Left ventricle myocardium superior (tissue), 1 donor: Measurements from ENCODE around the gene AZIN2. TPM values are rescaled to one million over a fixed set of nuclear protein-coding genes. Genes with fewer than 3 reads are reported as not detected.
"Not testable (repeated sequence)": the region's sequence is repeated elsewhere in the genome, so short reads cannot be mapped to it uniquely, and the experiment has no call there.

Experiments used
- ATAC-seq: fragments of 200-7000 bp; cut with Tn5 transposase; one replicate; pipeline ENCODE4 v1.9.1; 2020; ENCODE audit warnings: mild to moderate bottlenecking, moderate library complexity
- DNase-seq: peaks from one replicate; pipeline ENCODE4 v3.0.0-alpha.2; 2020
- intact Hi-C: fragments of 100-400 bp; cut with micrococcal nuclease; formaldehyde crosslinking; loops from one replicate; pipeline ENCODE4 v1.11.0; 2022
- total RNA-seq: library from RNA; stranded (reverse); fragmentation: NEBNext Ultra II Directional; extraction: Animal tissue kit (Norgen Biotek cat#: 25700); gene quantifications from one replicate; pipeline ENCODE4 v1.2.1, GENCODE V29; 2021
- donor health status: DM: no; HTN: yes; CAD: no; lungs with severe emphysema.

The AZIN2 gene
- total RNA-seq, 1 donor from 2014 or later = 3.3 TPM

DNA sequence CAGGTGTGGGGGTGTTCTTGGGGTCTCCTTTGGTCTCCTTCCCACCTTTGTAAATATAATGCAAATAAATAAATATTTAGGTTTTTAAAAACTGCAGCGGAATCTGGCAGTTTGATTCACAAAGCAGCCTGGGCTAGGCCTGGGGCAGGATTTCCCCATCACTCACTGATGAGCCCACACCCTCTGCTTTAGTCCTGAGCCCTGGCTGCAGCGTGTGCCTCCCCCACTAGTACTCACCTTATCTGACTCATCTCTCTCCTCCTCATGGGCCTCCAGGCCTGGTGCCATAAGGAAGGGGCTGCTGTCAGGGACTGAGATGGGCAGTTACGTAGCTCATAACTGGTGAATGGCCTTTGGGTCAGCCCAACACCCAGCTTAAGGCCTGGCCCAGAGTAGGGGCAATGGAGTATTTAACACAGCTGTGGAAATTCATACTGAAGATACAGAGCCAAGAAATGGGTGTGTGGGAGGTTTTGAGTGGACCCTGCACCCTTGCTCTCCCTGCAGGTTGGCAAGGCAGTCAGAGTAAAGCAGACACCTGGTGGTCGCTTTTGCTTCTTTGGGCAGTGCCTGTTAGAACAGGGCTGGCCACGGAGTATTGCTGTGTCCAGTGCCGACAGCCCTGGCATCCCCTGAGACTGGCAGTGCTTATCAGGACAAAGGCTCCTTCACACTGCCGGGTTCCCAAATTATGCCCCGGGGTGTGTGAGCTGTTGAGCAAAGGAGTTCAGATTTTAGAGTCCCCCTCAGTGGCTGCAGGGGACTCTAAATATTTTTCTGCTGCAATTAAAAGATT, 39.7 kb downstream of the AZIN2 start:
- intact Hi-C loops = no loop called here
- DNase-seq (no peak), ATAC-seq (no peak)

DNA sequence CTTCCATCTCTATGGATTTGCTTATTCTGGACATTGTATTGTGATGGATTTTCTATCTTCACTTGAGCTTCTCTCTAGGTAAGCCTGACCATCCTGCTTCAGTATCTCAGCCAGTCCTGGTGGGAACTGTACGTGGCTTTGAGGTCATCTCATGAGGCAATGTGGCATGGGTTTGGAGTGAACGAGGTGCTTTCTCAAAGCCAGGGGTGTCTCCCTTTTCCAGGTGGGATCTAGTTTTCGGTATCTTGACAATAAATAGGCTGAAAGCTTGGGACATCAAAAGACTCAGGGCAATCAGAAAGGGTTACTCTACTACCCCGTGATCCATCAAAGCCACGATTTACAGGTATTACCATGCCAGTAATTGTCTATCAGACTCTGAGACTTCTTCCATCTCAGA, 40.8 kb downstream of the AZIN2 start:
- no peak for DNase-seq
- no peak for ATAC-seq
- intact Hi-C loops = no loop called here

DNA sequence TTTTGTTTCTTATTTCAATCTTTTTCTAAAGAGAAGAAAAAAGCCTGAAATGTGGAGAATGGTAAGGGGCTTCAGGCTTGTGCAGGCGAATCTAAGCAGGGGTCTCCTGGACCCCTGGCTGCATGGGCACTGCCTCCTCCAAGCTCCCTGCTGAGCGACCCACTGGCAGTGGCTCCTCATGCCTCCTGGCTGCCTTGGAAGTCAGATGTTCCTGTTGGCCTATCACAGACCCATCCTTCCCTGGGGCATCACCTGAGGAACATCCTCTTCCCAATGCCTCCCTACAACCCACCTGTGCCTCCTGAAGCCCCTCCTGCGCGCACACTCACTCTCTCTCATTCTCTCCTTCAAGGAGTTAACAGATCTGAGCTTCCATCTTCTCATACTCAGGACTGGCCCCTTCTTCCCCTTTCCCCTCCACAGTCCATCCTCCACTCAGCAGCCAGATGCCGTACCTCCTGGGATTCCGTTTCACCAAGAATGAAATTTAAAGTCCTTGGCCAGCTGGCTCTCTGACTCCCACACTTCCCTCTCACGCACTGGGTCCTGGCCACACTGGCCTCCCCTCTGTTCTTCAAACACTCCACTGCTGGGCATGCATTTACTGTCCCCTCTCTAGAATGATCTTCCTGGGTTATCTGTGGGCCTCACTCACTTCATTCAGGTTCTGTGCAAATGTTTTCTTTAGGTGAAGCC, 41.7 kb downstream of the AZIN2 start:
- intact Hi-C loops = no loop called here

DNA sequence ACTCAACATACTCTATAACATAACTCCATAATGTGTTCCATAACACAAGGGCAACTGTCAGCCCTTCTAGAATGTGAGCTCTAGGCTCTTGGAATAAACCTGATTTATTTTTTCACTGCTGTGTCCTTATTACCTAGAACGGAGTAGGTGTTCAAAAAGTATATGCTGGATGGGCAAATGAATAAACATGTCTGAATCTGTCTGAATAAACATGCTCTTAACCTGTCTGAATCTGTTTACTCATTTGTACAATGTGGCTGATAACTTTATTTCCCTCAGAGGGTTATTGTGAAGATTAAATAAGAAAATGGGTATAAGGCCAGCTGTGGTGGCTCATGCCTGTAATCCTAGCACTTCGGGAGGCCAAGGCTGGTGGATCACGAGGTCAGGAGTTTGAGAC, 42.3 kb downstream of the AZIN2 start:
- no peak for DNase-seq
- intact Hi-C loops = no loop called here
- ATAC-seq = no peak

More for the DNA sequence above, 41.7 kb downstream of the AZIN2 start:
- ATAC-seq = no peak
- DNase-seq = no peak

DNA sequence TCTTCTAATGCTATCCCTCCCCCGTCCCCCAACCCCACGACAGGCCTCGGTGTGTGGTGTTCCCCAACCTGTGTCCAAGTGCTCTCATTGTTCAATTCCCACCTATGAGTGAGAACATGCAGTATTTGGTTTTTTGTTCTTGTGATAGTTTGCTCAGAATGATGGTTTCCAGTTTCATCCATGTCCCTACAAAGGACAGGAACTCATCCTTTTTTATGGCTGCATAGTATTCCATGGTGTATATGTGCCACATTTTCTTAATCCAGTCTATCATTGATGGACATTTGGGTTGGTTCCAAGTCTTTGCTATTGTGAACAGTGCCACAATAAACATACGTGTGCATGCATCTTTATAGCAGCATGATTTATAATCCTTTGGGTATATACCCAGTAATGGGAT, 43.7 kb downstream of the AZIN2 start:
- DNase-seq, ATAC-seq, intact Hi-C loops: not testable (repeated sequence)

DNA sequence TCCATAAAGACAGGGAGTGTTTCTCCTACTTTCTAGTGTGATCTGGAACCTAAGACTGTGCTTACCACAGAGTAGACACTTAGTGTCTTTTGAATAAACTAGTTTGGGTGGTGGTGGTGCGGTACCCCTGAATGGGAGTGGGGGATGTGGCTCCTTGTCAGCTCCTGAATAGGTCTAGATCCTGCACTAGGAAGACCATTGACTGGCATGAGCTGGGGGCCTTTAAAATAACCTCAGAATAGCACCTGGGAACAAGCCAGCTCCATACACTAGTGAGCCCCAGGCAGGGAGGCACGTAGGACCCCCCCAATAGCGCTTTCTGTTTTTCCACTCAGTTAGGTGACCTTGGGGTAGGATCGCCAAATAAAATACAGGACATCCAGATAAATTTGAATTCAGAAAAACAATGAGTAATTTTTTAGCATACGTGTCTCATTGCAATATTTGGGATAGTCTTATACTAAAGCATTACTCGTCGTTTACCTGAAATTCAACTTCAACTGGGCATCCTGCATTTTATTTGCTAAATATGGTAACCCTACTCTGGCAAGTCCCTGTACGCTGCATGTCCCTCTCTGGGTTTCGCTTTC, 45.6 kb downstream of the AZIN2 start:
- ATAC-seq = no peak
- intact Hi-C loops = no loop called here
- DNase-seq = no peak

DNA sequence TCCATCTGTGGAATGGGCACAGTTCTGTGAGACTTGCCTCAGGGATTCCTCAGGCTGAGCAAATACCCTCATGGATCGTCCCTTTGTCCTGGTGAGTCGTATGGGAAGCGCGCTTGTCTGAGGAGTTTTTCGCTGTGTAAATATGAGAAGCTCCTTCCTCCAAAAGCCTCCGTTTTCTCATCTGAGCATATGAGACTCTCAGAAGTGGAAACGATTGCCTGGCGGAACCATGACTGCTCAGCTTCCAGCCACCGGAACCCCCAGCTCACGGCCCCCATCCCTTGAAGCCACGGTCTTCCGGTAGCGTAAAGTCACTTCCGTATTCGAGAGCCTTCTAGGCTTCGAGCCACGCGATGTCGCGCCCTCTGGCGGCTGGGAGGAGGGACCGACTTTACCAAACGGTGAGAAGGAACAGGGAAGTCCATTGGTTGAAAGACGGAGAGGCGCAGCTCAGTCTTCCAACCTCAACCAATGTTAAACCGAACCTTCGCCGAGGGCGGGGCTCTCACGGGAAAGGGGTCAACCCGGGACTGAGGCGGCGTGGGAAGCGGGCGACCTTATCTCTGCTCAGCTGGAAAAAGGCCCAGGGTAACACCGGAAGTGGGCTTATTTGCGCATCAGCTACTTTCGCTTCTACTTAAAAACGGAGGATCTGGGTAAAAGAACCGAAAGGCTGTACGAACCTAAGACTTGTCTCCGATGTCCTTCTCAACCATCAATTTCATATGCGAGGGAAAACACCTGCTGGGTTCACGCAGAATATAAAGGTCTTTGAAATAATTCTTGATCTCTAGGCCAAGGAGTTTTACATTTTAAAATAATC, 46.3 kb downstream of the AZIN2 start:
- intact Hi-C loops = no loop called here
- DNase-seq (peak; percentile 97), ATAC-seq (peak; percentile 99)

DNA sequence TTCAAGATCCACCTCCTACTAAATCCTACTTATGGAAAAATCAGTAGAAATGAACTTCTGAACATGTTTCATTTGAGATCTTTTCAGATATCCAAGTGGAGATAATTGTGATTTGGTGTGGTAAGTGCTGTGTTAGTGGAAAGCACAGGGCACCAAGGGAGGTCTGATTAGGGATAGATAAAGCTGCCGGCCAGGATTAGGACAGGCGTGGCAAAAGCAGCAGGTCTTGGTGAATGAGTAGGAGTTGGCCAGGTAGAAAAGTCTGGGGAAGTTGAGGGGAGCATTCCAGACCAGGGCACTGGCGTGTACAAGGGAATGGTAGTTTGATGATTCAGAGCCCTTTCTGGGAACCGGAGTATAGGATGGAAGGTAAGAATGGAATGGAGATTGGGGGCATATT, 47.8 kb downstream of the AZIN2 start:
- intact Hi-C loops = no loop called here
- ATAC-seq = no peak
- DNase-seq = no peak

DNA sequence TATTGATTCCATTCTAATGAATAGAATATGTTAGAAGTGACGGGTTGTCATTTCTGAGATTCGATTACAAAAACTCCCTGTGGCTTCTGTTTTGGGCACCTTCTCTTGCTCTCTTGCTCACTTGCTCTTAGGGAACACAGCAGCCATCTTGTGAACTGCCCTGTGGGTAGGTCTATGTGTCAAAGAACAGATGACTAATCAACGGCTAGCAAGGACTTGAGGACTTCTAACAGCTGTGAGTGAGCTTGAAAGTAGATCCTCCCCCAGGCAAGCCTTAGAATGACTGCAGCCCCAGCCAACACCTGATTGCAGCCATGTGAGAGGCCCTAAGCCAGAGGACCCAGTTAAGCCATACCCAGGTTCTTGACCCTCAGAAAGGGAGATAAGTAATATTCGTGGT, 49.3 kb downstream of the AZIN2 start:
- ATAC-seq = no peak
- intact Hi-C loops = loop anchor here (10.0 kb wide), 1 partner anchor 235 kb away; no protein-coding TSS in a partner anchor
- DNase-seq = no peak

DNA sequence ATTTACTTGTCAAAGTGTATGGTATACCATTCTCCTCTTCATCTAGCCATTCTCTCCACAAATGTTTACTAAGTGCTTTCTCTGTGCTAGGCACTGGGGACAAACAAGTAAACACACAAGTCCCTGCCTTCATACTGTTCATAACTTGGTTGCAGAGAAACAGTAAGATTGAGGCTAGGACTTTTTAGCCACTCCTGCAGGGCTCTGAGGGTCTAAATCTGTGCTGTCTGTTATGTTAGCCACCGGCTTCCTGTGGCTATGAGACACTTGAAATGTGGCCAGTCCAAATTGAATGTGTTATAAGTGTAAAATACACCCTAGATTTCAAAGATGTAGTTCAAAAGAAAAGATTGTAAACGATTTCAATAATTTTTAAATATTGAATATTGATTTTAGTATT, 50.2 kb downstream of the AZIN2 start:
- intact Hi-C loops = loop anchor here (10.0 kb wide), 1 partner anchor 234 kb away; no protein-coding TSS in a partner anchor
- DNase-seq = no peak
- ATAC-seq = no peak

DNA sequence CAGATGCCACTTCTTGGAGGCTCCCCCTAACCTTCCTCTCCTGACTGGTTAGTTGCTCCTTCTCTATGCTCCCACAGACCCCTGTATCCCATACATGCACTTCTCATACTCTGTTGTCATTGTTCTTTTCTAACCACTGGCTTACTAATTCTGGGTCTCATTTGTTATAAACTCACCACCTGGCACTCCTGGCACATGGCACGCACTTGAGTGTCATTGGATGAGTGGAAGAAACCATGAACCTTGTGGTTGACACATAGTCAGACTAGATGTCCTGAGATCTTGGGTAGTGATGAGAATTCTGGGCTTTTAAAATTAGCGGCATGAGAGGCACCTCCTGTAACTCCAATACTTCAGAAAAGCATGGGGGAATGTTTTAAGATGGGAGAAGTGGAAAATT, 51.6 kb downstream of the AZIN2 start:
- ATAC-seq (no peak), DNase-seq (no peak)
- intact Hi-C loops = loop anchor here (10.0 kb wide), 1 partner anchor 232 kb away; no protein-coding TSS in a partner anchor

DNA sequence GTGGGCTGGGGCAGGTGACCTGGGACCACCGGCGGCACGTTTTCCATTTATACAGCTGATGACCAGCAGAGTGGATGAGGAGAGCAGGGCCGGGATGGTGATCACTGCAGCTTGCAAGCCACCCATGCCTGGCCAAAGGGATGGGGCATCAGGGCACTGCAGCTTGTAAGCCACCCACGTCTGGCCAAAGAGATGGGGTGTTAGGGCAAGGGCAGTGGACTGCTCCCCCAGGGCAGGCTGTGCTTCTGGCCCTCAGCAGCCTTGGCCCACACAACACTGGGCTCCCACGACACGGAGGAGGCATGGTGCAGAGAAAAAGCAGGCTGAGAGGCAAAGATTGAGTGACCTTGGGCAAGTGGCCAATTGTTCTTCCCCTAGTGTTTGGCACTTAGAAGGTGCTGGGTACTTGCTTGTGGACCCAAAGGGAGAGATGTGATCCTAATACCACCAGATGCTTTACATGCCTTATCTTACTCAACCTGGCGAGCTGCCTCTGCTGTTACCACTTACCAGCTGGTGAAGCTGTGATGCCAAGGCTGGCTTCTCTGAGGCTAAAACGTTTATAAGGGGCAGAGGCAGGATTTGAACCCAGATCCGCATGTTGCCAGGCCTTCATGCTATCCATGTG, 52.6 kb downstream of the AZIN2 start:
- ATAC-seq = no peak
- intact Hi-C loops = loop anchor here (10.0 kb wide), 1 partner anchor 231 kb away; no protein-coding TSS in a partner anchor
- no peak for DNase-seq

DNA sequence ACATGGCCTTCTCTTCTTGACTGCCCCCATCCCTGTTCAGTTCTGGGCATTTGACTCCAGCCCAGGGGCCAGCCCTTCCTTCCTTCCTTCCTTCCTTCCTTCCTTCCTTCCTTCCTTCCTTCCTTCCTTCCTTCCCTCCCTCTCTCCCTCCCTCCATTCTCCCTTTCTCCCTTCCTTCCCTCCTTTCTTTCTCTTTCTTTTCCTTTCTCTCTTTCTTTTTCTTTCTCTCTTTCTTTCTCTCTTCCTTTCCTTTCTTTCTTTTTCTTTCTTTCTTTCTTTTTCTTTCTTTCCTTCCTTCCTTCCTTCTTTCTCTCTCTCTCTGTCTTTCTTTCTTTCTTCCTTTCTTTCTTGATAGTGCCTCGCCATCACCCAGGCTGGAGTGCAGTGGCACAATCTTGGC, 55.1 kb downstream of the AZIN2 start:
- not testable (repeated sequence) for DNase-seq, ATAC-seq
- intact Hi-C loops = loop anchor here (10.0 kb wide), 1 partner anchor 229 kb away; no protein-coding TSS in a partner anchor

DNA sequence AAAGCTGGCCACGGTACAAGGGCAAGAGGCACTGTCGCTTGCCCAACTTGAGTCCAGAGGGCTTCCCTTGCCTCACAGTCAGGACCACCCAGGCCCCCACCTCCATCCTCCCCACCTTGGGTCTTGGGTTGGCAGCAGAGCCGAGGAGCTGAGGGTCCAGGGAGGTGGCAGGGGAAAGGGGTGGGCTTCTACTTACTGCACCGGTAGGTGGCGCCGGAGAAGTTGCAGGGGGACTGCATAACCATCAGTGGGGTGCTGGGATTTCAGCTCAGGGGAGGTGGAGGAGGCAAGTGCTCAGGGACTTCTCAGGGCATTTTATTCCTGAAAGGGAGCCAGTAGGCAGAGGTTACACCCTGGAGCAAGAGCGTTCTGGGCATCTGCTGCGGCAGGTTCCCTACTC, 56.8 kb downstream of the AZIN2 start:
- intact Hi-C loops = loop anchor here (10.0 kb wide), 1 partner anchor 227 kb away; no protein-coding TSS in a partner anchor
- ATAC-seq = peak; percentile 37

DNA sequence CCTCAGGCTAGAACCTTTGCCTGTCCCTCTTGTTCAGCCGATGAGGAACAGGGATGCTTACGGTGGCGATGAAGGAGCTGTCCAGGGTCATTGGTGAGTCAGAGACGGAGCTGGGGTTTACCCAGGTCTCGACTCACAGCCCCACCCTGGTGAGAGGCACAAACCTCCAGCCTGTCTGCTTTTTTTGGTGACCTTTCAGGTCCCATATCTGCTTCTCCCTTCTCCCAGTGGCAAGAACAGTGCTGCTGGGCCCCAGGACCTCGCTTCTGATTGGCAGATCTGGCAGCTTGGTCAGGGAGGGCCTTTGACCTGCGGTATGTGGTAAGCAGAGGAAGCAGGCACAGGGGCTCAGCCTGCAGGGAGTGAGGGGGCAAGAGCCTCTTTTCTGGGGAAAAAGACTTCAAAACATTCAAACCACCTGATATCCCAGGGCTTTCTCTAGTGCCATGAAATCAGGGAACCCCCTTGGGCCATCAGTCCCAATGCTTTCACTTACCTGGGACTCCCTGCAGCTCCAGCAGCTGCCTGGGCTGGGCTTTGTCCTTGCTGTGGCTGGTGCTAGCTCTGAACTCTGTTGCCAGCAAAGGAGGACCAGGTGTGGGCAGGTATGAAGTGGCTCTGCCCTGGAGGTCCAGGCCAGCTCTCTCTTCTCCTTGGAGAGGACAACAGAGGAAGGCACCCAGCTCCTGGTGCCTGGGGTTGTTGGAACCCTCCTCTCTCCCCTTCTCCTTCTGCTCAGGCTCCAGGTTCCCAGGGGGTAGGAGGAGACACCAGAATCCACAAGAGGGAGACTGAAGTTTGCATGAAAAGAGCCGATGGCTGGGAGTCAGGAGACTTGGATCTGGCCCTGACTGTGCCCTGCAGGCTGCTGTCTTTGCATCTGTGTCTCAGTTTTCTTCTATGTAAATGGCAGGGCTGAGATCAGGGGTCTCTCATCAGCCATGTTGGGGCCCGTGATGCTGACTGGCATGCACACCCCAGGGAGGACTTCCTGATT, 59.5 kb downstream of the AZIN2 start:
- no peak for ATAC-seq
- DNase-seq = no peak
- intact Hi-C loops = no loop called here

More for the DNA sequence above, 56.8 kb downstream of the AZIN2 start:
- peak; percentile 72 for DNase-seq

DNA sequence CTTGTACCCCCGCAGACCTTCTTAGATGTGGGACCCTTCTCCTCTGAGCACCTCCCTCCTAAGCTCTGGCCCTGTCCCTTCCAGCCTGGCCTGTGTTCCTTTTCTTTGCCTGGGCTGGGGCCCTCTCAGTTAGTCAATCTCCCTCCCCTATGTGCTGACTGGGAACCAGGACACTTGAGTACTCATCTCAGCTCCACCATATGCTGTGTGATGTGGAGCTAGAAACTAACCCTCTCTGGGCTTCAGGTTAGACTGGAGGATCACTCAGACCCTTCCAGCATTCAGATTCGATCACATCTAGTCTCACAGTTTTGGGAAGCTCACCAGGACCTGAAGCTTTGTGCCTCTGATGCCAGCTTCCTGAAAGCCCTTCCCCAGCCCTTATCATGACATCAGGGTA, 60.3 kb downstream of the AZIN2 start:
- intact Hi-C loops = no loop called here
- ATAC-seq = no peak

DNA sequence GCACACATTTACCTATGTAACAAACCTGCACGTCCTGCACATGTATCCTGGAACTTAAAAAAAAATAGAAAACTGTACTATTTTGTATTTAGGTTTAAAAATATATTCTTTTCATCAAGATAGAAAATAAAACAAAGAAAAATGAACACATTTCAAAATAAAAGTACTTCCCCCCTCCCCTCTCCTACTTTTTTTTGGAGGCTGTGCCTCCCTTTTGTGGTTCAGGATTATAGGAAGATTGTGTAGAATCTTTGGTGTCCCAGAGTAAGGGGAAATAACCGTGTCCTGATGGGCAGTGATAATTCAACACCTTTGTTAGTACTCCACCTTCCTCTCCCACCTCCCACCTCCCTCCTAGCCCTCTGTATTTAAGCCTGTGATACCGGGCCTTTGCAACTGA, 60.8 kb downstream of the AZIN2 start:
- ATAC-seq (no peak), DNase-seq (no peak)
- intact Hi-C loops = no loop called here

More for the DNA sequence above, 60.3 kb downstream of the AZIN2 start:
- no peak for DNase-seq
